ENCODE measurements around the gene IPO11. TPM values are rescaled to one million over a fixed set of nuclear protein-coding genes. Genes with fewer than 3 reads are reported as not detected.

The IPO11 gene
- total RNA-seq, 5 donors from 2014 or later (not counting 1 experiment from before 2014, with no cell fraction given), result 17.4 to 25.7 (median 24.7) TPM

GRCh38 chr5:62647241-62647640 lies 234.7 kb downstream of the IPO11 start:
- no peak overlapping the region for H3K27ac ChIP-seq (ENCODE audit: low read length)
- no peaks in the 10 kb centered on the region for H3K27me3 Mint-ChIP-seq
- no peak overlapping the region for H3K27ac Mint-ChIP-seq
- H3K27me3 ChIP-seq (replicated peaks in 1 of 2; ENCODE audit: control insufficient read depth in 2 of 2, extremely low read depth in 1 of 2, insufficient read depth in 2 of 2, low read length in 1 of 2), result no peaks in the 10 kb centered on the region
- no peaks in the 10 kb centered on the region for H3K4me1 ChIP-seq (ENCODE audit: control insufficient read depth in 1 of 2, extremely low read depth in 1 of 2, insufficient read depth in 2 of 2, low read length in 2 of 2)
- peaks cover 2% of the 10 kb centered on the region for H3K36me3 Mint-ChIP-seq
- peaks cover 0 to 3% (median 0%) of the 10 kb centered on the region in 3 donors for H3K4me1 Mint-ChIP-seq
- CTCF ChIA-PET, result no interaction called here
- POLR2A ChIA-PET, result no interaction called here
- no peak overlapping the region for H3K4me3 ChIP-seq (ENCODE audit: control insufficient read depth in 1 of 2, extremely low read depth in 1 of 2, low read length in 1 of 2)
- H3K9me3 Mint-ChIP-seq, result no peaks in the 10 kb centered on the region
- DNase-seq (no peak), ATAC-seq (replicated peaks in 1 of 4) (no peak)
- H3K9me3 ChIP-seq, result no peaks in the 10 kb centered on the region
- H3K36me3 ChIP-seq (ENCODE audit: control insufficient read depth in 2 of 2, extremely low read depth in 1 of 2, insufficient read depth in 1 of 2, low read length in 1 of 2), result no peaks in the 10 kb centered on the region
- no peak overlapping the region for H3K4me3 Mint-ChIP-seq

- ATAC-seq (replicated peaks in 1 of 4), result no peak
- DNase-seq, result no peak
- WGBS (ENCODE audit: insufficient coverage), result 86% methylated on average over 1 of the region's 4 CpGs
- no peaks in the 10 kb centered on the region for H3K36me3 ChIP-seq (ENCODE audit: control insufficient read depth in 2 of 2, extremely low read depth in 1 of 2, insufficient read depth in 1 of 2, low read length in 1 of 2)
- H3K9me3 ChIP-seq, result no peaks in the 10 kb centered on the region
- peaks cover 0 to 3% of the 10 kb centered on the region in 2 experiments for H3K27me3 ChIP-seq (replicated peaks in 1 of 2; ENCODE audit: control insufficient read depth in 2 of 2, extremely low read depth in 1 of 2, insufficient read depth in 2 of 2, low read length in 1 of 2)
- POLR2A ChIA-PET, result interaction anchor here in 1 of 2 donors (0.6 kb wide), 1 partner anchor 1830 kb away, joined by 3 read pairs; no protein-coding TSS in a partner anchor
- CTCF ChIA-PET, result interaction anchor here in 1 of 2 donors (0.6 kb wide), 1 partner anchor 18 kb away, joined by 4 read pairs; no protein-coding TSS in a partner anchor
- H3K9me3 Mint-ChIP-seq, result peaks cover 0 to 6% (median 0%) of the 10 kb centered on the region in 3 donors
- no peaks in the 10 kb centered on the region for H3K27me3 Mint-ChIP-seq
- peaks cover 0 to 3% (median 1%) of the 10 kb centered on the region in 3 donors for H3K4me1 Mint-ChIP-seq
- peaks cover 10% of the 10 kb centered on the region for H3K36me3 Mint-ChIP-seq
- H3K27ac ChIP-seq (ENCODE audit: low read length), result no peak overlapping the region
- no peaks in the 10 kb centered on the region for H3K4me1 ChIP-seq (ENCODE audit: control insufficient read depth in 1 of 2, extremely low read depth in 1 of 2, insufficient read depth in 2 of 2, low read length in 2 of 2)
- H3K4me3 Mint-ChIP-seq, result no peak overlapping the region
- H3K27ac Mint-ChIP-seq, result no peak overlapping the region
- no peak overlapping the region for H3K4me3 ChIP-seq (ENCODE audit: control insufficient read depth in 1 of 2, extremely low read depth in 1 of 2, low read length in 1 of 2)
These were observed 236.5 kb downstream of the IPO11 start for GRCh38 chr5:62649025-62649424.

DNA sequence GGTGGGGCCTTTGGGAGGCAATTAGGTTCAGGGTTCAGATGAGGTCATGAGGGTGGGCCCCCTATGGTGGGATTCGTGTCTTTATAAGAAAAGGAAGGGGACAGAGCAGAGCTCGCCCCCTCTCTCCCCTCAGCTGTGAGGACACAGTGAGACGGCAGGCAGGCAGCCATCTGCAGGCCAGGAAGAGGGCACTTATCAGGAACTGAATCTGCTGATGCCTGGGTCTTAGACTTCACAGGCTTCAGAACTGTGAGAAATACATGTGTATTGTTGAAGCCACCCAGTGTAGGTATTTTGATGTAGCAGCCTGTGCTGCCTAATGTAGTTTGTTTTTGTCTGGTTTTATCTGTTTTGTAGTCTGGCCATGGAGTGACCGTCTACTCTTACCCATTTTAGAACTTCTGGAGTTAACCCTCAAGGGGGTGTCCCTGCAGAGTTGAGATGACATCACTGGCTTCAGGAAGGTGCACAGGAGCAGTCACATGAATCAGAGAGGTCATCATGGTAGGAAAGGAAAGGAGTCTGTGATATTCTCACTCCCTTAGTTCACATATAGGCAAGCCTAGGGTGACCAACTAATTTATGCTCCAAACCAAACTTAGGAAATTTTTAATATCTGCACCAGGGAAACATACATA lies 237.0 kb downstream of the IPO11 start:
- DNase-seq (no peak), ATAC-seq (replicated peaks in 1 of 4) (no peak)
- Mint-ChIP-seq H3K36me3 (peaks cover 10% of the 10 kb centered on the region), H3K4me1 (peaks cover 0 to 3% (median 1%) of the 10 kb centered on the region in 3 donors), H3K27ac (no peak overlapping the region), H3K4me3 (no peak overlapping the region), H3K27me3 (no peaks in the 10 kb centered on the region), H3K9me3 (peaks cover 0 to 6% (median 0%) of the 10 kb centered on the region in 3 donors)
- Histone ChIP-seq H3K4me1 (ENCODE audit: control insufficient read depth in 1 of 2, extremely low read depth in 1 of 2, insufficient read depth in 2 of 2, low read length in 2 of 2) (no peaks in the 10 kb centered on the region), H3K27me3 (replicated peaks in 1 of 2; ENCODE audit: control insufficient read depth in 2 of 2, extremely low read depth in 1 of 2, insufficient read depth in 2 of 2, low read length in 1 of 2) (peaks cover 0 to 3% of the 10 kb centered on the region in 2 experiments), H3K36me3 (ENCODE audit: control insufficient read depth in 2 of 2, extremely low read depth in 1 of 2, insufficient read depth in 1 of 2, low read length in 1 of 2) (no peaks in the 10 kb centered on the region), H3K27ac (ENCODE audit: low read length) (no peak overlapping the region), H3K9me3 (no peaks in the 10 kb centered on the region), H3K4me3 (ENCODE audit: control insufficient read depth in 1 of 2, extremely low read depth in 1 of 2, low read length in 1 of 2) (no peak overlapping the region)
- ChIA-PET CTCF (no interaction called here), POLR2A (no interaction called here)
- no CpG with 5 or more reads among the region's 4 CpGs for WGBS (ENCODE audit: insufficient coverage)

DNA sequence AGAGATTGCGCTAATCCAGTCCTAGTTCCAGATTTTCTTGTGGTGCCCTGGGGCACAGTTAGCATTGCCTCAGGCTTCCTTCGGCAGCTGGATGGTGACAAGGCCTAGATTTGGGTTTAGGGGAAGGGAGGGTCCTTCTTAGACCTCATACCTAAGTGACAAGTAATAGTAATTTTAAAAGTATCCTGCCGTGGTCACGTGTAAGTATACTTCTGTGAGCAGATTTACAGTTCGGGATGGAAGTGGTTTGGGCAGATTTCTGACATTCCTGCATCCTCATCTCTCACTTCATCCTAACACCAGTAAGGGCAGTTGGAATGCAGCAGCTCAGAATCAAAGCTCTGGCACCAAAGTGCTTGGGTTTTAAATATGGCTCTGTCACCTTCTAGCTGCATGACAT lies 237.6 kb downstream of the IPO11 start:
- ATAC-seq (replicated peaks in 1 of 4), result no peak
- Histone ChIP-seq H3K4me1 (ENCODE audit: control insufficient read depth in 1 of 2, extremely low read depth in 1 of 2, insufficient read depth in 2 of 2, low read length in 2 of 2) (no peaks in the 10 kb centered on the region), H3K4me3 (ENCODE audit: control insufficient read depth in 1 of 2, extremely low read depth in 1 of 2, low read length in 1 of 2) (no peak overlapping the region), H3K27ac (ENCODE audit: low read length) (no peak overlapping the region), H3K36me3 (ENCODE audit: control insufficient read depth in 2 of 2, extremely low read depth in 1 of 2, insufficient read depth in 1 of 2, low read length in 1 of 2) (no peaks in the 10 kb centered on the region), H3K27me3 (replicated peaks in 1 of 2; ENCODE audit: control insufficient read depth in 2 of 2, extremely low read depth in 1 of 2, insufficient read depth in 2 of 2, low read length in 1 of 2) (peaks cover 0 to 3% of the 10 kb centered on the region in 2 experiments), H3K9me3 (no peaks in the 10 kb centered on the region)
- Mint-ChIP-seq H3K36me3 (peaks cover 10% of the 10 kb centered on the region), H3K9me3 (peaks cover 0 to 6% (median 0%) of the 10 kb centered on the region in 3 donors), H3K27me3 (no peaks in the 10 kb centered on the region), H3K27ac (no peak overlapping the region), H3K4me3 (no peak overlapping the region), H3K4me1 (peaks cover 0 to 3% (median 1%) of the 10 kb centered on the region in 3 donors)
- 90% methylated on average over 2 of the region's 5 CpGs for WGBS (ENCODE audit: insufficient coverage)
- POLR2A ChIA-PET, result no interaction called here
- CTCF ChIA-PET, result no interaction called here
- DNase-seq, result no peak

DNA sequence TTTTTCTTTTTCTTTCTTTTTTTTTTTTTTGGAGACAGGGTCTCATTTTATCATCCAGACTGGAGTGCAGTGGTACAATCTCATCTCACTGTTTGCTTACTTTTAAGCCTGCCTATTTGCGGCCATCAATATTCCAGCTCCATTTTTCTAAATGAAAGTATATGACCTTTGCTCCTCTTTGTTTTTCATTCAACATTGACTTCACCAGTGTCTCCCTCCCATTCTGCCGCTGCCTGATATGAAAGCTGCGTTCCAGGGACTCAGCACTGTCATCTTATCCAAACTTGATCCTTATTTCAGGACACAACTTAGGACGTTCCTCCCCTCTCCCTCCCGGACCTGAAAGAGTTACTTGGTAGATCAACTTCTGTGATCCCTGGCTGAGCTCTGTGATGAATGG lies 239.7 kb downstream of the IPO11 start:
- WGBS (ENCODE audit: insufficient coverage), result 100% methylated on average over 1 of the region's 5 CpGs
- H3K4me3 Mint-ChIP-seq, result no peak overlapping the region

DNA sequence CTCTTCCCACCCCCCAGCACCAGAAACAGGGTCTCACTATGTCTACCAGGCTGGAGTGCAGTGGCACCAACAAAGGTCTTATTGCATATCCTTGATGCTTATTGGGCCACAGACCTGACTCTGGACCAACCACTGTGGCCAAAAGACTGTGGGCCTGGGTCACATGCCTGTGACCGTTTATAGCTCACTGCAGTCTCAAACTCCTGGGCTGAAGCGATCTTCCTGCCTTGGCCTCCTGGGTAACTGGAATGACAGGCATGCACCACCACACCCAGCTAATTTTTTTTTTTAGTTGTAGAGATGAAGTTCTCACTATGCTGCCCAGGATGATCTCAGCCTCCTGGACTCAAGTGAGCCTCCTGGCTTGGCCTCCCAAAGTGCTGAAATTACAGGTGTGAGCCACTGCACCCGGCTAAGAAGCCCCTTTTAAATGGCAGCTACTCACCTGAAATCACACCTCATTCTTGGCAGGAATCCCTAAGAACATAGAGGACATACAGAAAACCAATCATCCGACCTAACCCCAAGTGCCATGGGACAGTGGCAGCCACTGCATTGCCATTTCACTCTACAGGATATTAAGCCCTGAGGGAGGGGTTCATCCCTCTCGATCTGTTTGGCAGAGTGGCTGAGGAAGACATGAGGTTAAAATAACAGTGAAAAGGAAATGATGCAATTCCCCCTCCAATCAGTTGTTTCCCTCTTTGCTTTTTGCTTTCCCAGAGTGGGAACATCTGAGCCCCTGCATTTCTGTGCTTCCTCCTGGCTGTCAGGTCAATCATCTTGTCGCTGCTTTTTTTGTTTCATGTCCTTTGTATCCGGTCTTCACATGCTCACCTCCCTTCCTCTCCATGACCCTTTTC lies 240.7 kb downstream of the IPO11 start:
- Mint-ChIP-seq H3K4me3 (no peak overlapping the region), H3K4me1 (peaks cover 0 to 3% (median 1%) of the 10 kb centered on the region in 3 donors), H3K27ac (no peak overlapping the region), H3K27me3 (no peaks in the 10 kb centered on the region), H3K36me3 (peaks cover 8% of the 10 kb centered on the region), H3K9me3 (peaks cover 0 to 6% (median 0%) of the 10 kb centered on the region in 3 donors)
- Histone ChIP-seq H3K4me1 (ENCODE audit: control insufficient read depth in 1 of 2, extremely low read depth in 1 of 2, insufficient read depth in 2 of 2, low read length in 2 of 2) (no peaks in the 10 kb centered on the region), H3K4me3 (ENCODE audit: control insufficient read depth in 1 of 2, extremely low read depth in 1 of 2, low read length in 1 of 2) (no peak overlapping the region), H3K27ac (ENCODE audit: low read length) (no peak overlapping the region), H3K27me3 (replicated peaks in 1 of 2; ENCODE audit: control insufficient read depth in 2 of 2, extremely low read depth in 1 of 2, insufficient read depth in 2 of 2, low read length in 1 of 2) (peaks cover 0 to 8% of the 10 kb centered on the region in 2 experiments), H3K9me3 (no peaks in the 10 kb centered on the region), H3K36me3 (ENCODE audit: control insufficient read depth in 2 of 2, extremely low read depth in 1 of 2, insufficient read depth in 1 of 2, low read length in 1 of 2) (no peaks in the 10 kb centered on the region)
- POLR2A ChIA-PET, result no interaction called here
- ATAC-seq (replicated peaks in 1 of 4), result no peak
- 21% methylated on average over 2 of the region's 7 CpGs for WGBS (ENCODE audit: insufficient coverage)
- DNase-seq, result no peak
- CTCF ChIA-PET, result no interaction called here

More for the DNA sequence above, 239.7 kb downstream of the IPO11 start:
- ATAC-seq (replicated peaks in 1 of 4) (no peak), DNase-seq (no peak)
- no peak overlapping the region for H3K4me3 ChIP-seq (ENCODE audit: control insufficient read depth in 1 of 2, extremely low read depth in 1 of 2, low read length in 1 of 2)
- H3K9me3 Mint-ChIP-seq, result peaks cover 0 to 6% (median 0%) of the 10 kb centered on the region in 3 donors
- no peaks in the 10 kb centered on the region for H3K9me3 ChIP-seq
- H3K27ac ChIP-seq (ENCODE audit: low read length), result no peak overlapping the region
- peaks cover 8% of the 10 kb centered on the region for H3K36me3 Mint-ChIP-seq
- H3K27ac Mint-ChIP-seq, result no peak overlapping the region
- H3K27me3 Mint-ChIP-seq, result no peaks in the 10 kb centered on the region
- no peaks in the 10 kb centered on the region for H3K36me3 ChIP-seq (ENCODE audit: control insufficient read depth in 2 of 2, extremely low read depth in 1 of 2, insufficient read depth in 1 of 2, low read length in 1 of 2)
- CTCF ChIA-PET, result interaction anchor here in 1 of 2 donors (0.6 kb wide), 1 partner anchor 10 kb away, joined by 3 read pairs; no protein-coding TSS in a partner anchor
- H3K4me1 Mint-ChIP-seq, result peaks cover 0 to 3% (median 1%) of the 10 kb centered on the region in 3 donors
- peaks cover 0 to 8% of the 10 kb centered on the region in 2 experiments for H3K27me3 ChIP-seq (replicated peaks in 1 of 2; ENCODE audit: control insufficient read depth in 2 of 2, extremely low read depth in 1 of 2, insufficient read depth in 2 of 2, low read length in 1 of 2)
- H3K4me1 ChIP-seq (ENCODE audit: control insufficient read depth in 1 of 2, extremely low read depth in 1 of 2, insufficient read depth in 2 of 2, low read length in 2 of 2), result no peaks in the 10 kb centered on the region
- POLR2A ChIA-PET, result interaction anchor here in 1 of 2 donors (0.6 kb wide), 1 partner anchor 29 kb away, joined by 3 read pairs; no protein-coding TSS in a partner anchor

Data from T-cell (primary cell).